HG03460 (cell line): ENCODE measurements around the gene MTCL1.

Experiments used
- ATAC-seq: cut with Tn5 transposase; IDR thresholded peaks from one replicate; pipeline ENCODE4 v1.9.1; 2021; ENCODE audit not compliant: unreplicated experiment

The MTCL1 gene

GRCh38 chr18:8826971-8827370 is 121.6 kb downstream of the MTCL1 start:
- ATAC-seq: no peak

DNA sequence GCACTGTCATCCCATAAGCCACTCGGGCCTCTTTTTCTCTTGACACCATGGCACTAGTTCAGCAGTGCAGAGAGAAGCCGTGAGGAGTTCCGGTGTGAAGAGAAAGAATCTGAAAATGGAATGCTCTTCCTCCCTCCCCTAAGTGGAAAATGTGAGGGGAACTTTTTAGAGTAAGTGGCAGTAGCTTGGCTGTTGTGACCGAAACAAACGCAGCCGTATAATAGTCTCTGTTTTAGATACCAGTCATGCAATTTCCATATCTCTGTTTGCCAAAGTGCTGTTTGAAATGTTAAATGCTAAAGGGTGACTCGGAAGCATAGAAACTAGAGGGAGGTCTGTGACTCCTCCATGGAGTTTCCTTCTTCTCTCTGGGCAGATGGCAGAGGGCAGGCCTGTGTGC is 122.9 kb downstream of the MTCL1 start:
- no peak for ATAC-seq

DNA sequence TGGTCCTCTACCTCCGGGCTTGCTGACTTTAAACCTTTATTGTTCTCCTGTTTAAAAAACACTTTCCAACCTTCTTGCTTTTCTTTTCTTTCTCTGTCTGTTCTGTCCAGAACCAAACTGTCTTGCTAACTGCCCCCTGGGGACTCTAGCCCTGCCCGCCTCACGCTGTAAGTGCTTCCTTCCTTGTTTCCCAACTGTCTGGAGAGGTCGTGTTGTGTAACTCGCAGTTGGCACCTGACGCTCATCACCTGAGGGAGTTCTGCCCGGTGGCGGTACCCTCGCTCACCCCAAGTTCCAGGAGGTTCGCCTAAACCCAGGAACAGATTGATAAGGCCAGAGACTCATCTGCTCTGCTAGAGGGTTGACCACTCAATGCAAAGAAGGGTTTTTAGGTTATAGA is 123.4 kb downstream of the MTCL1 start:
- ATAC-seq: no peak

GRCh38 chr18:8830067-8831060 is 125.0 kb downstream of the MTCL1 start:
- ATAC-seq: no peak

DNA sequence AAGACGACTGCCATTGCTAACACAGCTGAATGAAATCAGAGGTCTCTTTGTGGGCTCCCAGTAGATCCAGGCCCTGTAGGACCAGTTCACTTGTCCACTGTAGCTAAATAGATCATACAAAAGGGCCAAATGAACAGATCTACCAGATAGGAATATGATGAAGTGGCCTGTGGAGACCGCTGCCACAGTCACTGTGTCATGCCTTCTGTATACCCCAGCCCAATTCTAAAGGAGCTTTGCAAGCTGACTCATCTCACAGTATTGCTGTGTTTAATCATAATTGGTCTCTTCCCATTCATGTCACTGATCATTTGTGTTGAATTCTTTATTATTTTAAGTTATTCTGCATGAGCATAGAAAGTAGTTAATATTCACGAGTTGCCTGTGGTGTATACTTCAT is 125.8 kb downstream of the MTCL1 start:
- no peak for ATAC-seq

GRCh38 chr18:8831531-8831930 is 126.2 kb downstream of the MTCL1 start:
- ATAC-seq: no peak

DNA sequence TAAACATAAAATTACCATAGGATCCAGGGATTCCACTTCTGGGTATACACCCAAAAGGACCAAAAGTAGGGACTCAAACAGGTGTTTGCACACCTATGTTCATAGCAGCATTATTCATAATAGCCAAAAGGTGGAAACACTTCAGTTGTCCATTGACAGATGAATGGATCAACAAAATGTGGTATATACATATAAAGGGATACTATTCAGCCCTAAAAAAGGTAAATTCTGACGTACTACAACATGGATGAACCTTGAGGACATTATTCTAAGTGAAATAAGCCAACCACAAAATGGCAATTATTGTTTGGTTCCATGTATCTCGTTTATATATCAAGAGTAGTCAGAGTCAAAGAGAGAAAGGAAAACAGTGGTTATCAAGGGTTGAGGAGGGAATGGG is 128.1 kb downstream of the MTCL1 start:
- no peak for ATAC-seq

DNA sequence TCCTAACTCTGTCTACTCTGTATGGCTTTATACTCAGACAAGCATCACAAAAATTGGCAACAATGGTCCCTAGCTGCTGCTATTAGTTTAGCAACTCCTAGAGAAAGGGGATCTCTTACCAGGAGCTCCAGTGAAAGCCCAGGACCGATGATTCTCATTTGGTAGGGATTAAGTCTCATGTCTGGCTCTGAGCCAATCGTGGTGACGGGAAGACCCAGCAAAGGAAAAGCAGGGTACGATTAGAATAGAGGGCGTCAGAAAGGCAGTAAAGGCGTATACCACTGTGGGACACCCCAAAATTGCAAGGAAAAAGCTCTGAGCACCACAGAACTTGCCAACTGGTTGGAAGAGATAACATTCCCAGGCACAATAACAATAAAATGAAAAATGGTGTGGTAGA is 129.5 kb downstream of the MTCL1 start:
- ATAC-seq: no peak

GRCh38 chr18:8835521-8835953 is 130.2 kb downstream of the MTCL1 start:
- no peak for ATAC-seq

- no peak for ATAC-seq
Measured at GRCh38 chr18:8839281-8839680, 133.9 kb downstream of the MTCL1 start.

- ATAC-seq: no peak
Measured at GRCh38 chr18:8841781-8842485, 136.6 kb downstream of the MTCL1 start.

DNA sequence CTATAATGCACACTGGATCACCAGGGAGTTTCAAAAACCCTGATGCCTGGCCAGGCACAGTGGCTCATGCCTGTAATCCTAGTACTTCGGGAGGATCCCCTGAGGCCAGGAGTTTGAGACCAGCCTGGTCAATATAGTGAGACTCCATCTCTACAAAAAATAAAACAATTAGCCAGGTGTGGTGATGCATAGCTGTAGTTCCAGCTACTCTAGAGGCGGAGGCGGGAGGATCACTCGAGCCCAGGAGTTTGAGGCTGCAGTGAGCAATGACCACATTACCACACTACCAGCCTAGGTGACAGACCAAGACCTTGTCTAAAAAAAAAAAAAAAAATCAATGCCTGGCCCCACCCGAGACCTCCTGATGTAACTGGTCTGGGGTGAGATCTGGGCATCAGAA is 137.2 kb downstream of the MTCL1 start:
- ATAC-seq: no peak

GRCh38 chr18:8843005-8843404 is 137.6 kb downstream of the MTCL1 start:
- no peak for ATAC-seq

- ATAC-seq: no peak
Measured at GRCh38 chr18:8844721-8845148, 139.4 kb downstream of the MTCL1 start.

GRCh38 chr18:8845506-8845905 is 140.2 kb downstream of the MTCL1 start:
- no peak for ATAC-seq

GRCh38 chr18:8847066-8847755 is 141.9 kb downstream of the MTCL1 start:
- ATAC-seq: no peak

DNA sequence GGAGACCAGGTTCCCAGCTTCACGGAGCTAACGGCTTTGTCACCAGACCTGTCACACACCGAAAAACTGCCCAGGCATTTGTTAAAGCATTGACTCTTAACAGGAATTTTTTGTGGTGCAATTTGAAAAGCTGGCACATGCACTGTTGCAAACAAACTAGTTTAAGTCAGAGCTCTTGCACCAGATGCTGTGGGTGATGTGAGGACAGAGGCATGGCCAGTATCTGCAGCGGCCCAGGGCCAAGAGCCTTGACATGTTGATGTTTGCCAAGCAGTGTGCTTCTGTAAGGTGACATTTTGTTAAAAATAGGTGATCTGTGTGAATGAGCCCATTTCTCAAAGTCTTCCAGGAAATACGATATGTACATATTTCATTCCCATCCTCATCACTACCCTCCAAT is 142.5 kb downstream of the MTCL1 start:
- ATAC-seq: no peak

GRCh38 chr18:8848541-8848940 is 143.2 kb downstream of the MTCL1 start:
- ATAC-seq: no peak

- no peak for ATAC-seq
Measured at GRCh38 chr18:8849696-8850095, 144.3 kb downstream of the MTCL1 start.

- no peak for ATAC-seq
Measured at GRCh38 chr18:8851659-8852058, 146.3 kb downstream of the MTCL1 start.

DNA sequence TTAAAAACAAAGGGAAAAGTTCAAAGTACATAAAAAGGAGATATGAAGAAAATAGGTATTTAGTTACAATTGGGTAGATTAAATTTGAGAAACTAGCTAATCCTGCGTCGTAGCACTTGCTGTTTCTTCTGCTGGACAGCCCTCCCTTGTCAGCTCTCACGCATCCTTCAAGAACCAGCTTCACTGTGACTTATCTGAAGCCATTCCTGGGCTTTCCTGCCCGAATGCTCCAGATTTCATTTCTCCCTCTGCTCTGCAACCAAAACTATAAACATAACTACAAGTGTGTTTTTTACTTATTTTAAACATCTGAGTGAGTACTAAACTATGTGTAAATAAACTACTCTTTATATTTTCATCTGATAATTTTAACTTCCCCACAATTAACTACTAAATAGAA is 149.2 kb downstream of the MTCL1 start:
- no peak for ATAC-seq
